H9 (cell line): ENCODE data around the gene RAPGEF6. TPM values are rescaled to one million over a fixed set of nuclear protein-coding genes. Genes with fewer than 3 reads are reported as not detected.

Experiments used
- DNase-seq: peaks from one replicate; pipeline ENCODE4 v3.0.0-alpha.2; 2017
- H2AFZ ChIP-seq: one replicate; pipeline ENCODE4 v1.6.1; 2013; ENCODE audit warnings: mild to moderate bottlenecking, low read length, control low read depth, moderate library complexity
- H2AK5ac ChIP-seq: 2 replicates; pipeline ENCODE4 v1.6.1; 2013; ENCODE audit warnings: low read length, control low read depth, mixed read lengths; ENCODE audit not compliant: insufficient read length
- H2BK120ac ChIP-seq: one replicate; pipeline ENCODE4 v1.6.1; 2013; ENCODE audit warnings: low read depth, mild to moderate bottlenecking, low read length, control low read depth, inconsistent platforms; ENCODE audit not compliant: poor library complexity, severe bottlenecking
- H2BK12ac ChIP-seq: 2 replicates; pipeline ENCODE4 v1.6.1; 2013; ENCODE audit warnings: low read length, control low read depth, mixed read lengths, low read depth; ENCODE audit not compliant: insufficient read length
- H2BK15ac ChIP-seq: 2 replicates; pipeline ENCODE4 v1.6.1; 2013; ENCODE audit warnings: low read depth, low read length, control low read depth
- H2BK20ac ChIP-seq: one replicate; pipeline ENCODE4 v1.6.1; 2013; ENCODE audit warnings: low read depth, mild to moderate bottlenecking, low read length, control low read depth, inconsistent platforms; ENCODE audit not compliant: poor library complexity, severe bottlenecking
- H2BK5ac ChIP-seq: 2 replicates; pipeline ENCODE4 v1.6.1; 2013; ENCODE audit warnings: low read length, control low read depth, mixed read lengths; ENCODE audit not compliant: insufficient read length
- H3K14ac ChIP-seq: 2 replicates; pipeline ENCODE4 v1.6.1; 2013; ENCODE audit warnings: low read length, control low read depth; ENCODE audit not compliant: insufficient read depth
- H3K18ac ChIP-seq: 2 replicates; pipeline ENCODE4 v1.6.1; 2013; ENCODE audit warnings: low read depth, mild to moderate bottlenecking, mixed read lengths, low read length, control low read depth; ENCODE audit not compliant: insufficient read length
- H3K23ac ChIP-seq: 2 replicates; pipeline ENCODE4 v1.6.1; 2013; ENCODE audit warnings: low read length, control low read depth, mixed read lengths, low read depth; ENCODE audit not compliant: insufficient read length
- H3K23me2 ChIP-seq: 2 replicates; pipeline ENCODE4 v1.6.1; 2013; ENCODE audit warnings: low read depth, mild to moderate bottlenecking, mixed read lengths, low read length, control low read depth; ENCODE audit not compliant: insufficient read length, poor library complexity, severe bottlenecking
- H3K27ac ChIP-seq: 2 replicates; pipeline ENCODE4 v1.5.1; 2013; ENCODE audit warnings: low read length, control low read depth, mixed read lengths, low read depth; ENCODE audit not compliant: insufficient read length
- H3K27me3 ChIP-seq: 2 replicates; pipeline ENCODE4 v1.6.1; 2013; ENCODE audit warnings: low read length, control low read depth, inconsistent platforms; ENCODE audit not compliant: insufficient read depth
- H3K4ac ChIP-seq: 2 replicates; pipeline ENCODE4 v1.6.1; 2013; ENCODE audit warnings: low read depth, mild to moderate bottlenecking, control low read depth, inconsistent platforms, low read length, moderate library complexity
- H3K4me1 ChIP-seq: 2 replicates; pipeline ENCODE4 v1.6.1; 2013; ENCODE audit warnings: low read length, control low read depth, inconsistent platforms; ENCODE audit not compliant: insufficient read depth
- H3K4me2 ChIP-seq: 2 replicates; pipeline ENCODE4 v1.6.1; 2013; ENCODE audit warnings: low read length, control low read depth, mixed read lengths; ENCODE audit not compliant: insufficient read length, insufficient read depth
- H3K56ac ChIP-seq: 2 replicates; pipeline ENCODE4 v1.6.1; 2013; ENCODE audit warnings: low read depth, mild to moderate bottlenecking, mixed read lengths, low read length, control low read depth; ENCODE audit not compliant: insufficient read length
- H3K79me1 ChIP-seq: 2 replicates; pipeline ENCODE4 v1.6.1; 2013; ENCODE audit warnings: low read depth, mild to moderate bottlenecking, moderate library complexity, low read length, control low read depth, inconsistent platforms; ENCODE audit not compliant: insufficient read depth, poor library complexity, severe bottlenecking
- H3K79me2 ChIP-seq: 2 replicates; pipeline ENCODE4 v1.6.1; 2013; ENCODE audit warnings: low read length, control low read depth, inconsistent platforms; ENCODE audit not compliant: insufficient read depth
- H3K9ac ChIP-seq: 2 replicates; pipeline ENCODE4 v1.6.1; 2013; ENCODE audit warnings: low read length, control low read depth, mixed read lengths; ENCODE audit not compliant: insufficient read length; ENCODE audit errors: extremely low read depth
- H3K9me3 ChIP-seq: one replicate; pipeline ENCODE4 v1.6.1; 2013; ENCODE audit warnings: low read depth, low read length, inconsistent platforms; ENCODE audit not compliant: control insufficient read depth
- H3T11ph ChIP-seq: one replicate; pipeline ENCODE4 v1.6.1; 2013; ENCODE audit warnings: mild to moderate bottlenecking, low read length, control low read depth, inconsistent platforms
- H4K20me1 ChIP-seq: one replicate; pipeline ENCODE4 v1.6.1; 2013; ENCODE audit not compliant: control insufficient read depth, insufficient read length, insufficient read depth
- H4K5ac ChIP-seq: 2 replicates; pipeline ENCODE4 v1.6.1; 2013; ENCODE audit warnings: low read depth, mild to moderate bottlenecking, mixed read lengths, low read length, control low read depth; ENCODE audit not compliant: insufficient read length
- H4K8ac ChIP-seq: replicated peaks from 2 replicates; pipeline ENCODE4 v1.6.1; 2013; ENCODE audit warnings: low read length, control low read depth, mixed read lengths, low read depth; ENCODE audit not compliant: insufficient read length
- H4K91ac ChIP-seq: 2 replicates; pipeline ENCODE4 v1.6.1; 2013; ENCODE audit warnings: low read depth, mild to moderate bottlenecking, moderate library complexity, mixed read lengths, low read length, control low read depth; ENCODE audit not compliant: insufficient read length
- H3K27ac Mint-ChIP-seq, 3 experiments: 2 replicates in 2 of 3; 3 replicates in 1 of 3; pipeline ENCODE4 v1.8.0; 2020 to 2021; ENCODE audit warnings: mixed read lengths in 3 of 3, mild to moderate bottlenecking in 1 of 3, moderate library complexity in 1 of 3
- H3K27me3 Mint-ChIP-seq: 2 replicates; pipeline ENCODE4 v1.8.0; 2021; ENCODE audit warnings: low read depth, mild to moderate bottlenecking, moderate library complexity, mixed read lengths
- H3K36me3 Mint-ChIP-seq, 3 experiments: 2 replicates in 2 of 3; 3 replicates in 1 of 3; pipeline ENCODE4 v1.8.0; 2020 to 2021; ENCODE audit warnings: low read depth in 3 of 3, mixed read lengths in 3 of 3; ENCODE audit not compliant: insufficient read depth in 1 of 3
- H3K4me1 Mint-ChIP-seq, 2 experiments: 2 replicates each; pipeline ENCODE4 v1.8.0; 2020; ENCODE audit warnings: mixed read lengths in 2 of 2
- H3K4me3 Mint-ChIP-seq, 2 experiments: 2 replicates in 1 of 2; 3 replicates in 1 of 2; pipeline ENCODE4 v1.8.0; 2020 to 2021; ENCODE audit warnings: mild to moderate bottlenecking in 2 of 2, mixed read lengths in 2 of 2, moderate library complexity in 1 of 2
- H3K9me3 Mint-ChIP-seq, 2 experiments: 2 replicates in 1 of 2; 3 replicates in 1 of 2; pipeline ENCODE4 v1.8.0; 2020; ENCODE audit warnings: mild to moderate bottlenecking in 2 of 2, mixed read lengths in 2 of 2, moderate library complexity in 1 of 2
- WGBS: extraction: QIAGEN DNeasy Blood & Tissue Kit; methylation state at CpG from one replicate; pipeline ENCODE4 v1.1.7; 2013; ENCODE audit warnings: missing lambda C conversion rate, low lambda C conversion rate, mixed read lengths; ENCODE audit not compliant: insufficient read length; ENCODE audit errors: extremely low coverage; 5-methylcytosine and 5-hydroxymethylcytosine counted together
- total RNA-seq: library from RNA; stranded (reverse); gene quantifications from 2 replicates; pipeline ENCODE4 v1.2.1, GENCODE V29; 2021
- TF ChIP-seq, protein P1 (sequence below): fragments of 200-600 bp; sonication (generic); conservative IDR thresholded peaks from 3 replicates; pipeline ENCODE4 v1.8.0; 2021; ENCODE audit warnings: antibody characterized with exemption, mild to moderate bottlenecking

Gene RAPGEF6
- total RNA-seq, 1 experiment from 2014 or later, result 19.7 TPM

DNA sequence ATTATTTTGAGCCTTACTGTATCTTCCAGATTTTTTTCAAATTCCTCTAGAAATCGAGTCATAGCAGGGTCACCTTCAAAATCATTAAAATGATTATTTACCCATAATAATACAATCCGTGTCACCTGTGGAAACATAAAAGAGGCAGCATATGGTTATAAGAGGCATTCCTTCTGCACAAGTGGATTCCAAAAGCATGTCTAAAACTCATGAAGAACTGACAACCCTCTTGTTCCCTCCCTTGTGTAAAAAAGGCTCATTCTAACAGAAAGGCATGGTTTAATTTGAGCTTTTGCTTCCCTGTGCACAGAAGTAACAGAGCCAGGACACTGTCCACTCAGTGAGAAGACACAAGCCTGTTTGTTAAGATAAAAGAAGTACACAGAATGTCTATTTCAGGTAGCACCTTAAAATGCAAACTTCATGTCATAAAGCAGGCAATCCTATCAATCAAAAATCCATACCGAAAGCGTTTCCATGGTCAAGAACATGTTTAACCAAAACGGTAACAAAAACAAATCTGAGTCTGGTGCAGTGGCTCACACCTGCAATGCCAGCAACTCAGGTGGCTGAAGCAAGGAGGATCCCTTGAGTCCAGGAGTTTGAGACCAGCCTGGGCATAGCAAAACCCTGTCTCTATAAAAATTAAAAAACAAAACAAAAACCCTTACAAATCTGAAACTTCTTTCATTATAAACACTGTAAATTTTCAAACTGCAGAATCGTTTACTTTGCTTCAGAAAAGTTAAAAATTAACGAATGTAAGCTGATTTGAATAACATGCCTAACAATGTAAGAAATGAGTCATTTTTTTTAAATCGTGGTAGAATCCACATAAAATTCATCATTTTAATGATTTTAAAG is 139.3 kb downstream of the RAPGEF6 start:
- 100% methylated on average over 1 of the region's 8 CpGs for WGBS
- H3K9ac ChIP-seq, result no peak overlapping the region
- no peak overlapping the region for H2BK12ac ChIP-seq
- no peak for DNase-seq
- H3K4me3 Mint-ChIP-seq, result no peak overlapping the region
- no peaks in the 10 kb centered on the region for H3K79me2 ChIP-seq
- H3K27ac ChIP-seq, result no peak overlapping the region
- no peaks in the 10 kb centered on the region for H3K4me1 Mint-ChIP-seq
- no peak overlapping the region; a peak in 1 of 7 replicates for H3K27ac Mint-ChIP-seq
- H2BK120ac ChIP-seq, result no peak overlapping the region
- TF ChIP-seq, protein P1, sequence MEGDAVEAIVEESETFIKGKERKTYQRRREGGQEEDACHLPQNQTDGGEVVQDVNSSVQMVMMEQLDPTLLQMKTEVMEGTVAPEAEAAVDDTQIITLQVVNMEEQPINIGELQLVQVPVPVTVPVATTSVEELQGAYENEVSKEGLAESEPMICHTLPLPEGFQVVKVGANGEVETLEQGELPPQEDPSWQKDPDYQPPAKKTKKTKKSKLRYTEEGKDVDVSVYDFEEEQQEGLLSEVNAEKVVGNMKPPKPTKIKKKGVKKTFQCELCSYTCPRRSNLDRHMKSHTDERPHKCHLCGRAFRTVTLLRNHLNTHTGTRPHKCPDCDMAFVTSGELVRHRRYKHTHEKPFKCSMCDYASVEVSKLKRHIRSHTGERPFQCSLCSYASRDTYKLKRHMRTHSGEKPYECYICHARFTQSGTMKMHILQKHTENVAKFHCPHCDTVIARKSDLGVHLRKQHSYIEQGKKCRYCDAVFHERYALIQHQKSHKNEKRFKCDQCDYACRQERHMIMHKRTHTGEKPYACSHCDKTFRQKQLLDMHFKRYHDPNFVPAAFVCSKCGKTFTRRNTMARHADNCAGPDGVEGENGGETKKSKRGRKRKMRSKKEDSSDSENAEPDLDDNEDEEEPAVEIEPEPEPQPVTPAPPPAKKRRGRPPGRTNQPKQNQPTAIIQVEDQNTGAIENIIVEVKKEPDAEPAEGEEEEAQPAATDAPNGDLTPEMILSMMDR, result no peak
- no peak overlapping the region for H3K14ac ChIP-seq
- no peak overlapping the region for H2BK20ac ChIP-seq
- no peak overlapping the region for H3K56ac ChIP-seq
- H4K91ac ChIP-seq, result no peak overlapping the region
- H3K4me2 ChIP-seq, result no peak overlapping the region
- H3K4ac ChIP-seq, result no peak overlapping the region
- H3K9me3 ChIP-seq, result no peaks in the 10 kb centered on the region
- H3K4me1 ChIP-seq, result no peaks in the 10 kb centered on the region
- H3K36me3 Mint-ChIP-seq, result peaks cover 6 to 44% (median 14%) of the 10 kb centered on the region in 3 experiments; a peak in 5 of 7 replicates
- H2AK5ac ChIP-seq, result no peak overlapping the region
- H3K27me3 Mint-ChIP-seq, result no peaks in the 10 kb centered on the region
- no peak overlapping the region for H2BK5ac ChIP-seq
- H2AFZ ChIP-seq, result no peak overlapping the region
- no peak overlapping the region for H3T11ph ChIP-seq
- H4K20me1 ChIP-seq, result no peaks in the 10 kb centered on the region
- H3K79me1 ChIP-seq, result no peaks in the 10 kb centered on the region
- H3K23ac ChIP-seq, result no peak overlapping the region
- no peaks in the 10 kb centered on the region for H3K27me3 ChIP-seq
- H3K23me2 ChIP-seq, result no peaks in the 10 kb centered on the region
- no peak overlapping the region for H2BK15ac ChIP-seq
- no peak overlapping the region for H3K18ac ChIP-seq
- H4K8ac ChIP-seq, result no peak overlapping the region
- no peak overlapping the region for H4K5ac ChIP-seq
- no peaks in the 10 kb centered on the region for H3K9me3 Mint-ChIP-seq
